ENCODE data around the gene LTBP1.

Gene LTBP1

GRCh38 chr2:33262097-33262496, 315.3 kb downstream of the LTBP1 start:
- TF ChIP-seq RAD21 (IDR thresholded peaks at IDR 0.05; ENCODE audit: low read depth): no peak
- TF ChIP-seq TEAD4 (IDR thresholded peaks at IDR 0.05): no peak
- no peak for TF ChIP-seq TAF1 (IDR thresholded peaks at IDR 0.05; ENCODE audit: low read depth)
- no peak for TF ChIP-seq TCF12 (IDR thresholded peaks at IDR 0.05; ENCODE audit: low read depth)
- no peak for TF ChIP-seq USF1 (IDR thresholded peaks at IDR 0.05)
- TF ChIP-seq EGR1 (IDR thresholded peaks at IDR 0.05): no peak
- TF ChIP-seq ZBTB7A (IDR thresholded peaks at IDR 0.05; ENCODE audit: low read depth): no peak
- TF ChIP-seq CEBPB (IDR thresholded peaks at IDR 0.05): no peak
- TF ChIP-seq MAX (IDR thresholded peaks at IDR 0.05): no peak
- no peak for TF ChIP-seq FOXM1 (IDR thresholded peaks at IDR 0.05; ENCODE audit: borderline replicate concordance, low read depth)
- TF ChIP-seq EP300 (IDR thresholded peaks at IDR 0.05; ENCODE audit: borderline replicate concordance): no peak
- no peak for TF ChIP-seq CREB1 (IDR thresholded peaks at IDR 0.05; ENCODE audit: low read depth)
- no peak for TF ChIP-seq YY1 (IDR thresholded peaks at IDR 0.05; ENCODE audit: low read depth)

GRCh38 chr2:33264766-33265165, 318.0 kb downstream of the LTBP1 start:
- TF ChIP-seq TAF1 (IDR thresholded peaks at IDR 0.05; ENCODE audit: low read depth) (no peak), FOXM1 (IDR thresholded peaks at IDR 0.05; ENCODE audit: borderline replicate concordance, low read depth) (no peak), RAD21 (IDR thresholded peaks at IDR 0.05; ENCODE audit: low read depth) (no peak), REST (IDR thresholded peaks at IDR 0.05; ENCODE audit: low read depth) (no peak), YY1 (IDR thresholded peaks at IDR 0.05; ENCODE audit: low read depth) (no peak), MAX (IDR thresholded peaks at IDR 0.05) (no peak), EGR1 (IDR thresholded peaks at IDR 0.05) (no peak), TCF12 (IDR thresholded peaks at IDR 0.05; ENCODE audit: low read depth) (no peak), CEBPB (IDR thresholded peaks at IDR 0.05) (no peak), EP300 (IDR thresholded peaks at IDR 0.05; ENCODE audit: borderline replicate concordance) (no peak)

- TF ChIP-seq YY1 (IDR thresholded peaks at IDR 0.05; ENCODE audit: low read depth) (no peak), EP300 (IDR thresholded peaks at IDR 0.05; ENCODE audit: borderline replicate concordance) (no peak), TAF1 (IDR thresholded peaks at IDR 0.05; ENCODE audit: low read depth) (no peak), FOXM1 (IDR thresholded peaks at IDR 0.05; ENCODE audit: borderline replicate concordance, low read depth) (no peak), REST (IDR thresholded peaks at IDR 0.05; ENCODE audit: low read depth) (no peak), NFIC (IDR thresholded peaks at IDR 0.05) (no peak), CREB1 (IDR thresholded peaks at IDR 0.05; ENCODE audit: low read depth) (no peak), CEBPB (IDR thresholded peaks at IDR 0.05) (no peak), TCF12 (IDR thresholded peaks at IDR 0.05; ENCODE audit: low read depth) (no peak), TEAD4 (IDR thresholded peaks at IDR 0.05) (no peak), MAX (IDR thresholded peaks at IDR 0.05) (no peak), USF1 (IDR thresholded peaks at IDR 0.05) (no peak), EGR1 (IDR thresholded peaks at IDR 0.05) (no peak), ZBTB7A (IDR thresholded peaks at IDR 0.05; ENCODE audit: low read depth) (no peak)
These were observed 319.0 kb downstream of the LTBP1 start for GRCh38 chr2:33265584-33266338.

- TF ChIP-seq YY1 (IDR thresholded peaks at IDR 0.05; ENCODE audit: low read depth): no peak
- TF ChIP-seq TAF1 (IDR thresholded peaks at IDR 0.05; ENCODE audit: low read depth): no peak
- TF ChIP-seq CREB1 (IDR thresholded peaks at IDR 0.05; ENCODE audit: low read depth): no peak
- no peak for TF ChIP-seq EGR1 (IDR thresholded peaks at IDR 0.05)
- TF ChIP-seq RAD21 (IDR thresholded peaks at IDR 0.05; ENCODE audit: low read depth): no peak
- no peak for TF ChIP-seq EP300 (IDR thresholded peaks at IDR 0.05; ENCODE audit: borderline replicate concordance)
- no peak for TF ChIP-seq CEBPB (IDR thresholded peaks at IDR 0.05)
- no peak for TF ChIP-seq USF1 (IDR thresholded peaks at IDR 0.05)
- no peak for TF ChIP-seq FOXM1 (IDR thresholded peaks at IDR 0.05; ENCODE audit: borderline replicate concordance, low read depth)
- no peak for TF ChIP-seq MAX (IDR thresholded peaks at IDR 0.05)
- TF ChIP-seq NFIC (IDR thresholded peaks at IDR 0.05): no peak
- TF ChIP-seq ZBTB7A (IDR thresholded peaks at IDR 0.05; ENCODE audit: low read depth): no peak
- TF ChIP-seq TCF12 (IDR thresholded peaks at IDR 0.05; ENCODE audit: low read depth): no peak
- no peak for TF ChIP-seq REST (IDR thresholded peaks at IDR 0.05; ENCODE audit: low read depth)
- no peak for TF ChIP-seq TEAD4 (IDR thresholded peaks at IDR 0.05)
These were observed 319.7 kb downstream of the LTBP1 start for GRCh38 chr2:33266467-33266866.

Measured in Ishikawa (cell line).